WI38 (cell line): ENCODE results near the gene RPS6KA2.

Source experiments
- H3K4me3 ChIP-seq: 2 replicates; pipeline ENCODE4 v1.5.1; 2011; ENCODE audit warnings: low read depth, mild to moderate bottlenecking, control low read depth, low read length
- TF ChIP-seq, protein P1 (sequence below): IDR thresholded peaks from 2 replicates; pipeline ENCODE4 v1.5.1; 2012; ENCODE audit warnings: low read depth, mild to moderate bottlenecking, control low read depth, low read length

RPS6KA2 gene

DNA sequence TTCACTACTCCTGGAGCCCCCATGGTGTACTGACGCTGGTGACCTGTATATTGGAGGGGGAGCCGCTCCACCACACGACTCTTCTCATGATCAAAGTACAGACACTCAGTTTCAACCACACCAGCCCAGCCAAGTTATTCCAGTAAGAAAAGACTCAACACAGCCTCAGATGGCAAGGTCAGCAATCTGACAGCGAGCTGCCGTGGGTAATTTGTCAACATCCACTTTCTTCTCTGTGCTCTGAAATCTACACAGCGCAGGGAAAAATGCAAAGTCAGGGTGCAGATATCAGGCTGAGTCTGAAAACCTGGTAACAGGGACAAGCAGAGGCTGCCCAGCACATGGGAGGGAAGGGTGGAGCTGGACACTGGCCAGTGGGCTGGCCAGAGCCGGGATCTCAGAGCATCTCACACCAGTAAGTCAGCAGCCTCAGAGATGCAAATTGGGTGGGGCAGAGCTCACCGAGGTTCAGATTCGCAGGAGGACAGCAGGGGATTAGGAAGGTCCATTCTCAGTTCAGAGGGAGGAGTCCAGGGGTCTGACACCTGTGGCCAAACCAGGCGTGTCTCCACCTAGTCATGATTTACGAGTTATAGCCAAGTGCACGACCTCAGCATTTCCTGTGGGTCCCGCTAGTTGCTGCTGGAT is 44.5 kb upstream of the RPS6KA2 start:
- TF ChIP-seq, protein P1, sequence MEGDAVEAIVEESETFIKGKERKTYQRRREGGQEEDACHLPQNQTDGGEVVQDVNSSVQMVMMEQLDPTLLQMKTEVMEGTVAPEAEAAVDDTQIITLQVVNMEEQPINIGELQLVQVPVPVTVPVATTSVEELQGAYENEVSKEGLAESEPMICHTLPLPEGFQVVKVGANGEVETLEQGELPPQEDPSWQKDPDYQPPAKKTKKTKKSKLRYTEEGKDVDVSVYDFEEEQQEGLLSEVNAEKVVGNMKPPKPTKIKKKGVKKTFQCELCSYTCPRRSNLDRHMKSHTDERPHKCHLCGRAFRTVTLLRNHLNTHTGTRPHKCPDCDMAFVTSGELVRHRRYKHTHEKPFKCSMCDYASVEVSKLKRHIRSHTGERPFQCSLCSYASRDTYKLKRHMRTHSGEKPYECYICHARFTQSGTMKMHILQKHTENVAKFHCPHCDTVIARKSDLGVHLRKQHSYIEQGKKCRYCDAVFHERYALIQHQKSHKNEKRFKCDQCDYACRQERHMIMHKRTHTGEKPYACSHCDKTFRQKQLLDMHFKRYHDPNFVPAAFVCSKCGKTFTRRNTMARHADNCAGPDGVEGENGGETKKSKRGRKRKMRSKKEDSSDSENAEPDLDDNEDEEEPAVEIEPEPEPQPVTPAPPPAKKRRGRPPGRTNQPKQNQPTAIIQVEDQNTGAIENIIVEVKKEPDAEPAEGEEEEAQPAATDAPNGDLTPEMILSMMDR, result no peak
- no peak overlapping the region for H3K4me3 ChIP-seq

DNA sequence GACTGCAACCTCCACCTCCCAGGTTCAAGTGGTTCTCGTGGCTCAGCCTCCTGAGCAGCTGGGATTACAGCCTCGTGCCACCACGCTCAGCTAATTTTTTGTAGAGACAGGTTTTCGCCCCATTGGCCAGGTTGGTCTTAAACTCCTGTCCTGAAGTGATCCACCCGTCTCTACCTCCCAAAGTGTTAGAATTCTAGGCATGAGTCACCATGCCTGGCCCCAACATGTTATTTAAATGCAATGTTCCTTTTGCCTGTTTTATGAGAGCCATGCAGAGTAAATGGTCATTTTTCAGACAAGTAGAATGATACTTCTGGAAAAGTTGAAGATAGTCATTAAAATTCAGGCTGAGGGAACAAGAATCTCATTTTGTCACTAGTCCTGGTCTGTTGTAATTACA is 43.8 kb upstream of the RPS6KA2 start:
- TF ChIP-seq, protein P1, result no peak
- H3K4me3 ChIP-seq, result no peak overlapping the region

DNA sequence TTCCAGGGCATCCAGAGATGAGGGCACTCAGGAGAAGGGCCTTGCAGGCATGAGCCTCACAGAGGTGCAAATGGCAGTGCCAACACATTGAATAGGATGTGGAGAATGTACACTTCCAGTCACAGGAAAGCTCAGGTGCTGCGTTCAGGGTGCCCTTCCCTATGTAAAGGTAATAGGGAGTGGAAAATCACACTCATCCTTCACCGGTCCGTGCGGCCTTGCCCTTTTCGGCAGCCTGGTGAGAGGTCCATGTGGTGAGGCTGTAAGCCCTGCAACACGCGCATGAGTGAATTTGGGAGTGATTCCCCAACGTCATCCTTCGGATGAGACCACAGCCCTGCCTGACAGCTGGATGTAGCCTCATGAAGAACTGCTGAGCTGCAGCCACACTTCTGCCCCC is 43.0 kb upstream of the RPS6KA2 start:
- TF ChIP-seq, protein P1, result no peak
- no peak overlapping the region for H3K4me3 ChIP-seq

DNA sequence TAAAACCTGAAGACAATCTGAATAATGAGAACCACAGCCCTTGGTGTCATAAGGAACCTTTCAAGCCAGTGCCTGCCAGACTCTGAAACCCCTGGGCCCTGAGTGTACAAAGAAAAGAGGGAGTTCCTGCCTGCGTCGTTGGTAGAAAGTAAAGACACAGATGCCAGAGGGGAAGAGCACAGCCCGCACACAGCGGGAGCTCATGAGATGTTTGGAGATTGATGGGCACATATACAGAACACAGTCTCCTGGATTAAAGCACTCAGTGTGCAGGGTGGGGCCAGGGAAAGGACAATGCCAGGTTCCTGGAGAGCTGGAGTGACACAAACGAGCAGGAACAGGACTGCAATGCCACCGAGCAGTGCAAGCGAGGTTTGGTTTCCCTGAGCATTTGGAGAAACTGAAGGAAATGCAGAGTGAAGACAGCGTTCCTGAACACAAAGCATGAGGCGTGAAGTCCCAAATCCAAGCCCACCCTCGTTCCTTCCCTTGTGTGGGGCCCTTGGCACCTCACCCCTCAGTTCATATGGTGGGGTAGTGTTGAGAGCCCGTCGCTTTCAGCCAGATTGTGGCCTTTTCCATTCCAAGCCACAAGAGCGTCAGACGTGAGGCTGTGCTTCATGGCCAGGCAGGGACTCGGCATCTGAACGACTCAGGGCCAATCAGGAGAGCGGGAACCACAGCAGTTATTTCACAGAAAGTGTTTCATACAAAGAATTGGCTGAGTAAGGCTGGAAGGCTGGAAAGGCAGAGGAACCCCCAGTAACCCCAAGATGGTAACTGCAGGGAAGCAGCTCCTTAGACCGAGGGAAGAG is 41.0 kb upstream of the RPS6KA2 start:
- TF ChIP-seq, protein P1, result no peak
- no peak overlapping the region for H3K4me3 ChIP-seq

DNA sequence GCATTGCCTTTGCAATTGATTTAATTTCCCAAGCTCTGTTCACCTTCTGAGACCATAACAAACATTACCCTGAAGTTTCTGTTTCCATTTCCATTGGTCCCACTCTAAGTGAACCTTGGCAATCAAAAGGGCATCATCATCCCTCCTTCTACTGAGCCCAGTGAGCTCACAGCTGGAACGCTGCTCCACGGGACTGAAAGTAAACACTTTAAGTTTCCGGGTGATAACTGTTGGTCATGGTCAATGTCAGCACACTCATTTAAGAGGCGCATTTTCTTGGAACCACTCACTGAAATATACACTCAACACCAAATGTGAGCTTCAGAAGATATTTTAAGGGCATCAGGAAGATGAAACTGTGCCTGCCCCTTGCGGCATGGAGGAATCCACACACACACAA is 37.1 kb upstream of the RPS6KA2 start:
- H3K4me3 ChIP-seq, result no peak overlapping the region
- TF ChIP-seq, protein P1, result no peak

DNA sequence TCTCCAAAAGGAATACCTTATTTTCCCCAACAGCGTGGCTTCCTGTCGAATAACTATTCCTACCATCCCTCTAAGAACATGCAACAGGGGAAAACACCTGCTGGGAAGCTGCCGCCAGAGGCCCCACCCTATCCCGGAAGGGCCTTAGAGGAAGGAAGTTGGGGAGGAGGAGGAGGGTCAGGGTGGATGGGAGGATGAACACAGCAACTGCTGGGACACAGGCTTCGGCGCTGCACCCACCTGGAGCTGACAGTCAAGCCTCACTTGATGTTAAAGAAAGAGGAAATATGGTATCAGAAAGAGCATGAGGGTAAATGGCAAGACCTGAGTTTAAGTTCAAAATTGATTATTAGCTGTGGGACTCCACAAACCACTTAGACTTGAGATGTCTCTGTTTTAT is 36.5 kb upstream of the RPS6KA2 start:
- TF ChIP-seq, protein P1, result no peak
- no peak overlapping the region for H3K4me3 ChIP-seq

DNA sequence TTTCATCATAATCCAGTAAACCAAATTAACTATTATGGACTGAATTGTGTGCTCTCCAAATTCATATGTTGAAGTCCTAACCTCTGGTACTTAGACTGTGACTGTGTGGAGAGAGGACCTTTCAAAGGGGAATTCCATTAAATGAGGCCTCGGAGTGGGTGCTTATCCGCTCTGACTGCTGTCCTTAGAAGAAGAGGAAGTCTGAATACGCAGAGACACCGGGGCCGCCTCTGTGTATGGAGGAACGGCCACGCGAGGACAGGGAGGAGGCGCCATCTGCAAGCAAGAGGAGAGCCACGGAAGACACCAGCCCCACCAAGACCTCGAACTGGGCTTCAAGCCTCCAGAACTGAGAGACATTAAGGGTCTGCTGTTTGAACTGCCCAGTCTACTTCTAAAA is 35.6 kb upstream of the RPS6KA2 start:
- H3K4me3 ChIP-seq, result no peak overlapping the region
- TF ChIP-seq, protein P1, result no peak
